ENCODE data around the gene TTC21B.

Gene TTC21B

GRCh38 chr2:165953655-165954606 is at the start of gene TTC21B:
TTC21B (minus strand) TSS chr2:165953776; CDS start chr2:165953705, 71 bp downstream.
- ChIA-PET POLR2A (interaction anchor here (0.7 to 1.6 kb wide), 7 partner anchors 9 to 423 kb away, joined by 3 to 5 read pairs (median 3); partner anchors contain the start of gene SCN1A), CTCF (interaction anchor here (0.5 to 4.7 kb wide), 9 partner anchors 9 to 784 kb away, joined by 3 to 21 read pairs (median 3); partner anchors contain the start of gene SCN1A)
- Histone ChIP-seq H3K4me1 (ENCODE audit: control insufficient read depth, insufficient read depth, low read length) (no peaks in the 10 kb centered on the region), H3K9me3 (ENCODE audit: control insufficient read depth, insufficient read depth, low read depth, low read length) (no peaks in the 10 kb centered on the region), H3K4me3 (ENCODE audit: low read depth, low read length) (peak within 1 kb of the TSS; percentile 74), H3K27ac (ENCODE audit: extremely low read depth, low read depth, low read length) (peak within 1 kb of the TSS; percentile 78), H3K36me3 (ENCODE audit: control insufficient read depth in 2 of 2, insufficient read depth in 1 of 2, low read length in 2 of 2) (peaks cover 2 to 13% of the 10 kb centered on the region in 2 experiments; a peak in 2 of 3 replicates)
- TF ChIP-seq ZNF184 (tag by site-specific recombination; IDR thresholded peaks at IDR 0.05), result no peak
- TF ChIP-seq ZNF449 (tag by site-specific recombination; IDR thresholded peaks at IDR 0.05), result 0 out of 2 replicates have a peak, but pooled peaks have one; percentile 9
- no peak for TF ChIP-seq ZNF626 (tag by site-specific recombination; IDR thresholded peaks at IDR 0.05)
- TF ChIP-seq IKZF3 (tag by site-specific recombination; IDR thresholded peaks at IDR 0.05), result peak; percentile 99
- TF ChIP-seq ZNF157 (tag by site-specific recombination; IDR thresholded peaks at IDR 0.05), result no peak
- TF ChIP-seq ZNF292 (tag by site-specific recombination; IDR thresholded peaks at IDR 0.05; ENCODE audit: borderline replicate concordance, low read depth), result no peak
- TF ChIP-seq ZXDB (tag by site-specific recombination; IDR thresholded peaks at IDR 0.05), result peak; percentile 100
- peak; percentile 72 for TF ChIP-seq MZF1 (tag by site-specific recombination; IDR thresholded peaks at IDR 0.05; ENCODE audit: borderline replicate concordance)
- no peak for TF ChIP-seq ZNF645 (tag by site-specific recombination; IDR thresholded peaks at IDR 0.05)
- no peak for TF ChIP-seq ZSCAN16 (tag by site-specific recombination; IDR thresholded peaks at IDR 0.05)
- 0 out of 2 replicates have a peak, but pooled peaks have one; percentile 29 for TF ChIP-seq TSHZ1 (tag by site-specific recombination; IDR thresholded peaks at IDR 0.05; ENCODE audit: borderline replicate concordance)
- peak; percentile 63; the same call in 1 of the 2 replicates for TF ChIP-seq ZNF18 (tag by site-specific recombination; IDR thresholded peaks at IDR 0.05)
- no peak for TF ChIP-seq ZNF274 (IDR thresholded peaks at IDR 0.05; ENCODE audit: low read length)
- no peak for TF ChIP-seq ZNF274 (tag by site-specific recombination; IDR thresholded peaks at IDR 0.05; ENCODE audit: borderline replicate concordance)
- peak; percentile 63; the same call in 1 of the 2 replicates for TF ChIP-seq ZNF639 (tag by site-specific recombination; IDR thresholded peaks at IDR 0.05)
- no peak for TF ChIP-seq ZNF658 (tag by site-specific recombination; IDR thresholded peaks at IDR 0.05)
- no peak for TF ChIP-seq ZNF223 (tag by site-specific recombination; IDR thresholded peaks at IDR 0.05)
- no peak for TF ChIP-seq HOXC10 (CRISPR knock-in tag; IDR thresholded peaks at IDR 0.05)
- no peak for TF ChIP-seq ZNF624 (tag by site-specific recombination; IDR thresholded peaks at IDR 0.05)
- TF ChIP-seq GFI1B (tag by site-specific recombination; IDR thresholded peaks at IDR 0.05), result no peak
- no peak for TF ChIP-seq ZSCAN23 (tag by site-specific recombination; IDR thresholded peaks at IDR 0.05)
- TF ChIP-seq ZNF791 (tag by site-specific recombination; IDR thresholded peaks at IDR 0.05), result no peak
- no peak for TF ChIP-seq ZNF202 (tag by site-specific recombination; IDR thresholded peaks at IDR 0.05; ENCODE audit: borderline replicate concordance)
- no peak for TF ChIP-seq SALL2 (tag by site-specific recombination; IDR thresholded peaks at IDR 0.05; ENCODE audit: borderline replicate concordance)
- TF ChIP-seq ZBTB26 (tag by site-specific recombination; optimal IDR thresholded peaks at IDR 0.05), result peak; percentile 58
- no peak for TF ChIP-seq ZNF544 (tag by site-specific recombination; IDR thresholded peaks at IDR 0.05)
